Cerebellar cortex (tissue), 1 donor: ENCODE data around the gene ZNF532.
"Not testable (repeated sequence)": the region's sequence is repeated elsewhere in the genome, so short reads cannot be mapped to it uniquely, and the experiment has no call there.

Experiments
- DNase-seq: peaks from one replicate; pipeline ENCODE4 v3.0.0-alpha.2; 2015; ENCODE audit warnings: low spot score

The ZNF532 gene

DNA sequence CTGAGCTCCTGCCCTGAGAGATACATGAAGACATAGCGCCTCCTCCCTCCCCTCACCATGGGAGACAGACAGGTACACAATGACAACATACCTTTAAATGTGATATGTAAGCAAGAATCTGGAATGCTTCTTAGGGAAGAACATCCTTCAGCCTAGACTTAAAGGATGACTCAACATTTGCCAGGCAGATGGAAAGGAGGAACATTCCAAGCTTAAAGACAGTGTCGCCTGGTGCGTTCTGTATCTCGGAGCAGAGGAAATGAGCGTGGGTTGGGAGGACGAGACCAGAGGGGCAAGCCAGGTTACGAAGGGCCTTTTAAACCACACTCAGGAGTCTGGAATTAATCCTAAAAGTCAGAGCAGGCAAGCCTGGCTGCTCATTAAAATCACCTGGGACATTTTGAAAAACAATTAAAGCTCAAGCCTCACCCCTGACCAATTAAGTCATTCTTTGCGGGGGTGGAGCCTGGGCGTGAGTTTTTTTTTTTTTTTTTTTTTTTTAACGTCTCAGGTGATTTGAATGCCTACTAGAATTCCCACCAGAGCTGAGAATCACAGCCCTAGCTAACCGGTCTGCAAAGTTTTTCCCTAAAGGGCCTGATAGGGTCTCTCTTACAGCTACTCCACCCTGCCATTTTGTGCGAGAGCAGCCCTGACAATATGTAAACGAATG lies 143.8 kb downstream of the ZNF532 start:
- DNase-seq = no peak

GRCh38 chr18:59009846-59010245 lies 145.2 kb downstream of the ZNF532 start:
- no peak for DNase-seq

GRCh38 chr18:59011289-59011688 lies 146.6 kb downstream of the ZNF532 start:
- DNase-seq = no peak

- DNase-seq = no peak
These were observed 147.1 kb downstream of the ZNF532 start for GRCh38 chr18:59011786-59012185.

GRCh38 chr18:59012815-59013705 lies 148.4 kb downstream of the ZNF532 start:
- no peak for DNase-seq

GRCh38 chr18:59013744-59014143 lies 149.1 kb downstream of the ZNF532 start:
- no peak for DNase-seq

DNA sequence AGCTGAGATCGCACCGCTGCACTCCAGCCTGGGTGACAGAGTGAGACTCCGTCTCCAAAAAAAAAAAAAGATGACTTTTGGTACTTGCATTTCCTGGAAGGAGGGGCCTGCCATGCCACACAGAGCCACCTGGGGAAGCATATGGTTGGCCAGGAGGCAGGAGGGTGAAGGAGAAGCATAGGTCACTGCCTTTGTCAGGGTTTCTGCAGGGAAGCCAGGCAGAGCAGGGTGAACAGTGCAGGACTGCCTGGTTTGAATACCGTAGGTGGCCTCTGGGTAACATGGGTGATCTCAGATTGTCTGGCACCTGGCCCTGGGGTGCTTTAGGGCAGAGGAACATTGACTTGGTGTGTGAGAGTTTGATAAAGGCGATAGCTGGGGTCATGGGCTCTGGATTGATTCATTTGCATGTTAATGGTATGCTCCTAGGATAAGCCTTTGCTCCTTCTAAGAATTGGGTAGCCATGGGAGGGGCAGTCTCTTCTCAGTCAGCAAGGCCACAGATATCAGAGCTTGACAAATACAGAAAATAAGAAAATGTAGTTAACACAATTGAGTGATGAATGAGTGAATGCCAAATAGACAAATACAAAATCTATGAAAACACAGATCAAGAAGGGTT lies 151.0 kb downstream of the ZNF532 start:
- peak; percentile 34 for DNase-seq

DNA sequence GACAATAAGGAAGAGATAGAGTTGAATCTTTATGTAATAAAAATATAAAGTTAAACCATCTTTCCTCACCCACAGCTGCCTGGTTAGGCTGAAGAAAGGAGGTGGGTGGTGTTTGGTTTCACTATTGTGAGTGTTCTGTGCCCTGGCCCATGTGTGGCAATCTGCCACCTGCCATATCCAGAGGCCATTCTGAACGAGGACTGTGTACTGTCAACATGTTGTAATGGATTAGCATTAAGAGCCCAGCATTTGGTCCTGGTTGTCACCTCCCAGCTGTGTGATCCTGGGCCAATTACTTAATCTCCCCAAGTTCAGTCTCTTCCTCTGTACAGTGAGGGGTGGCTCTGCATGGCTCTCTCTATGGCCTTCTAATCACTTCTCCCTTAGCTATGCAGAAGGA lies 156.8 kb downstream of the ZNF532 start:
- DNase-seq = no peak

- peak; percentile 29 for DNase-seq
These were observed 157.7 kb downstream of the ZNF532 start for GRCh38 chr18:59022167-59022945.

GRCh38 chr18:59024829-59025228 lies 160.2 kb downstream of the ZNF532 start:
- DNase-seq = no peak

GRCh38 chr18:59025532-59025931 lies 160.9 kb downstream of the ZNF532 start:
- not testable (repeated sequence) for DNase-seq

DNA sequence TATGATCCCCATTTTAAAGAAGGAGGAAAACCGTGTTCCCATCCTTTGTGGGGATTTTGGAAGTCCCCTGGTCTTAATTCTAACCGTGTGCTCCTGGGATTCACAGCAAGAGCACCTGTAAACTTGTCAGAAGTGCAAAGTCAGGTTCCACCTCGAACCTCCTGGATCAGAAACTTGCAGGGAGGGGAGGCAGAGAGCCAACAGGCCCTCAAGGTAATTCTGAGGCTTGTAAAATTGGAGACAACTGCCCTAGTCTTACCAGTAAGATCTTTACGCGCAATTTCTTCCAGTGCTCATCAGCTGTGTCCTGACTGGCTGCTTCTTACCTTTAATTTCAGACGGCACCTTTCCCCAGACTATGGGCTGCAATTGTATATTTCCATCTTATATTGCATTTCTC lies 161.7 kb downstream of the ZNF532 start:
- no peak for DNase-seq

DNA sequence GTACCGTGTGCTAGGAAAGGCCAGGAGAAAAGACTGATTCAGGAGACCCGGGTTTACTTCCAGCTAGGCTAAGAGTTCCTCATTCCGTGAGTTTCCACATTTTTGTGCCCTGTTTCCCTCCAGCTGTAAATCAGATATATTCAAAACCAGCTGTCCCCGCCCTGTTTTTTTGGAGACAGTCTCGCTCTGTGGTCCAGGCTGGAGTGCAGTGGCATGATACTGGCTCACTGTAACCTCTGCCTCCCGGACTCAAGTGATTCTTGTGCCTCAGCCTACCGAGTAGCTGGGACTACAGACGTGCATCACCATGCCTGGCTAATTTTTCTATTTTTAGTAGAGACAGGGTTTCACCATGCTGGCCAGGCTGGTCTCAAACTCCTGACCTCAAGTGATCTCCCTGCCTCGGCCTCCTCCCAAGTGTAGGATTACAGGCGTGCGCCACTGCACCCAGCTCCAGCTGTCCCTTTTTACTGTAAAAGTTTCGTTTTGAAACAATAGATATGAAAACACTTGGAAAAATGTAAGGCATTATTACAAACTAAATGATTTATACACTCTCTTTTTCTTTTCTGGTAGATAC lies 162.2 kb downstream of the ZNF532 start:
- no peak for DNase-seq

DNA sequence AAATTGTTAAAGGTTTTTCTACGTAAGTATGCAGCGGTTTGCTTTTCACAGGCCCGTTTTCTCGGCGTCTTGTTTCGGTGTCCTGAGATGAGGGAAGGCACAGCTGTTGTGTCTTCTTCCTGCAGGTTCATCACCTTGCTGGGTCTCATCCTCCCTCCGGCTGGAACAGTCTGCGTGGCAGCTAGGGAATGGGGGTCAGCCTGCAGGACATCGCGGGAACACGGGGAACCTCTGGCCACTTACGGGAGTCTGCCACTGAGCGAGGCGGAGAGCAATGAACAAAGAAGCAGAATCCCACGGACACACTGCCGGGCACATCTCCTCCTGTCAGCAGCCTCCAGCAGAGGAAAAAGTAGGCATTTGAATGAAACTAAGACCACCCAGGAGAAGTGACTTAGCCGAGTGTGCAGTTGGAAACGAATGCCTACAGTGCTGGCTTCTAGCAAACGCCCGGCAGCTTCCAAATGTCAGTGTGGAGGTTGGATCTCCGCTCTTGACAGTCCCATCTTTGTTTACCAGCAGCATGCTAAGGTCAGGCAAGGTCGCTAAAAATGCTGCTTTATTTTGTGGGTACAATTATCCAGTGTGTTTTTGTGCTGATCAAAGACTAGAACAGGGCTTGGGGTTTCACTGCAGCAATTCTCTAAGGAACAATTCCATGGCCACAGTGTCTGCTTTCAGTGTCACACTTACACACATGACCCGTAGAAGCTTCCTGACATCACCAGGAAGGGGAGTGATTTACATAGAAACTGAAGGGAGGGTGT lies 165.2 kb downstream of the ZNF532 start:
- DNase-seq = peak; percentile 56

DNA sequence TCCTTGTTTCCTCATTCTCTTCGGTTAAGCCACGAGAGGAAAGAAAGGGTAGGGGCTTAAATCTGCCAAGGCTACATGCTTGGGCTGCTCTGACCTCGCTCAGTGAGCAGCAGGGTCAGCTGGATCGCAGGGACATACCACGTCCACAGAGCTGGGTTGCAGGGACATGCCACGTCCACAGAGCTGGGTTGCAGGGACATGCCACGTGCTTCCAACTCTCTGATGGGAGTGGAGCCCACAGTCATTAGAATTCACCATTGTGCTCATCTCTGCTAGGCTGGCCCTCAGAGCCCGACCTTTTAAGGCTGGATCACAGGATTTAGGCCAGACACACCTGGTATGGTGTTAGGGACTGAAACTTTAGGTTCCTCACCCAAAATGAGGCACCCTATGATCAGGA lies 167.6 kb downstream of the ZNF532 start:
- no peak for DNase-seq

DNA sequence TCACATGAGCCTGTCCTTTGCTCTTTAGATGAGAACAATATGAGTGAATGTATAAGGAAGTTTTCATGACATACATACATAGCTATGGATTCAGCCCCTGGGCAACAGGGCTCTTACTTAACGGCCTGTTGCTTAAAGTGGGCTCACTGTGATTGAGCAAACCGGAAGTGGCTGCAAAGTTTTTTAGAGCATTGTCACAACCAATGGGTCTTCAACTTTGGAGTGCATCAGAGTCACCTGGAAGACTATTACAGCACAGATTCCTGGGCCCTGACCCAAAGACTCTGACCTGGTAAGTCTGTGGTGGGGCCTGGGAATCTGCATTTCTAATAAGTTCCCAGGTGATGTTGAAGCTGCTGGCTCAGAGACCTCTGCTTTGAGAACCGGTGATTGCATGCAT lies 168.7 kb downstream of the ZNF532 start:
- no peak for DNase-seq

DNA sequence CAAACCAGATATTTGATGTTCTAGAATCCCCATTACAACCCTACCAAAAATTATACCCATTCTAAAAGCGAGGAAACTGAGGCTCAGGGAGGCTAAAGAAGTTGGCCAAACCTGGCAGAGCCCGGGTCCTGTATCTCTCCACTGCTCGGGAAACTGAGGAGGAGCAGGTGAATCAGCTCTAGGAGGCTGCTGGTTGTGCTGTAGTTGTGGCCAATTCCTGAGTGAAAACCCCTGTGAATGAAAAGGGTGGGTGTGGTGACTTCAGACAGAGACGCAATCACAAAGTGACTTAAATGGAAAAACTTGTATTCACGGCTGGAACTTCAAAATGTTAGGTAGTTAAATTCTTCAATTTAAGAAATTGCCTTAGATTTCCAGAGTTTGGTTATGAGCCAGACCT lies 169.3 kb downstream of the ZNF532 start:
- DNase-seq = no peak

DNA sequence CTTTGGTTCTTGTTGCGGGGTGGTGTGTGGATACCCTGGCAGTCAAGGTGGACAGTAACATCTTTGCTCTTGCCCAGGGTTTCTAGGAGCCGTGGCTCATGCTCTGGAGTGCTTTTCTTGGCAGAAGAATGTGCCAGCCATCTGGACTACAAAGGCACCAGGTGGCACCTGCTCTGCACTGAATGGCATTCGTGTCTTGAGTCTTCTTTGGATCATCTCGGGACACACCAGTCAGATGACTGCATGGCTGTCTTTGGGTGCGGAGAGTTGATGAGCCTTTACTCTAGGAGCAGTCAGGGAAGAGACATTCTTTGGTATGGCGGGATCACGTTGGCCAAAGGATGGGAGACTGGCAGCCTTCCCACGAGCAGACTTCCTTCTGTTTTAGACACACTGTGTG lies 170.9 kb downstream of the ZNF532 start:
- peak; percentile 93 for DNase-seq
